Keratinocyte (primary cell): ENCODE results near the gene BCAT1. TPM values are rescaled to one million over a fixed set of nuclear protein-coding genes. Genes with fewer than 3 reads are reported as not detected.

ENCODE experiments used
- DNase-seq: peaks from one replicate; pipeline ENCODE4 v3.0.0-alpha.2; 2011; ENCODE audit warnings: low read depth, missing footprints, low spot score
- FAIRE-seq: peaks from 2 replicates; lab custom pipeline; 2011; peaks lifted over from hg19 to GRCh38; lab: Jason Lieb, UNC
- H2AFZ ChIP-seq: 2 replicates; pipeline ENCODE4 v1.6.0; 2012; ENCODE audit warnings: low read length, control low read depth, inconsistent platforms; ENCODE audit not compliant: control insufficient read depth
- H3K27ac ChIP-seq: 2 replicates; pipeline ENCODE4 v1.5.1; 2011; ENCODE audit warnings: low read length; ENCODE audit not compliant: control insufficient read depth, insufficient read depth
- H3K27me3 ChIP-seq: 3 replicates; pipeline ENCODE4 v1.6.0; 2011; ENCODE audit warnings: low read length; ENCODE audit not compliant: control insufficient read depth, insufficient read depth; ENCODE audit errors: extremely low read depth
- H3K36me3 ChIP-seq, 2 experiments: 2 replicates in 1 of 2; 3 replicates in 1 of 2; pipeline ENCODE4 v1.5.1; 2011; ENCODE audit warnings: low read length in 2 of 2, mild to moderate bottlenecking in 1 of 2; ENCODE audit not compliant: control insufficient read depth in 2 of 2, insufficient read depth in 2 of 2; ENCODE audit errors: extremely low read depth in 1 of 2
- H3K4me1 ChIP-seq: 3 replicates; pipeline ENCODE4 v1.5.1; 2011; ENCODE audit warnings: low read length; ENCODE audit not compliant: control insufficient read depth, insufficient read depth; ENCODE audit errors: extremely low read depth
- H3K4me2 ChIP-seq: 3 replicates; pipeline ENCODE4 v1.6.0; 2011; ENCODE audit warnings: low read depth, low read length; ENCODE audit not compliant: control insufficient read depth, insufficient read depth; ENCODE audit errors: extremely low read depth
- H3K4me3 ChIP-seq, 3 experiments: fragments of 200-600 bp in 1 of 3; sonication (generic) in 1 of 3; 2 replicates in 2 of 3; 3 replicates in 1 of 3; pipeline ENCODE4 v1.5.1; 2011 to 2016; ENCODE audit warnings: low read length in 3 of 3, mild to moderate bottlenecking in 3 of 3, control low read depth in 2 of 3, inconsistent platforms in 1 of 3, low read depth in 1 of 3, mixed read lengths in 1 of 3, mixed run types in 1 of 3, moderate library complexity in 1 of 3; ENCODE audit not compliant: control insufficient read depth in 2 of 3, insufficient read depth in 2 of 3; ENCODE audit errors: extremely low read depth in 1 of 3
- H3K79me2 ChIP-seq: 2 replicates; pipeline ENCODE4 v1.6.0; 2012; ENCODE audit warnings: low read length; ENCODE audit not compliant: control insufficient read depth, insufficient read depth
- H3K9ac ChIP-seq: 3 replicates; pipeline ENCODE4 v1.6.0; 2011; ENCODE audit warnings: low read length; ENCODE audit not compliant: control insufficient read depth, insufficient read depth; ENCODE audit errors: extremely low read depth
- H3K9me1 ChIP-seq: 3 replicates; pipeline ENCODE4 v1.6.0; 2011; ENCODE audit warnings: low read length; ENCODE audit not compliant: control insufficient read depth, insufficient read depth; ENCODE audit errors: extremely low read depth
- H3K9me3 ChIP-seq: 2 replicates; pipeline ENCODE4 v1.5.1; 2012; ENCODE audit warnings: low read depth, low read length; ENCODE audit not compliant: control insufficient read depth
- H4K20me1 ChIP-seq: 3 replicates; pipeline ENCODE4 v1.6.0; 2011; ENCODE audit warnings: low read length; ENCODE audit not compliant: control insufficient read depth, insufficient read depth; ENCODE audit errors: extremely low read depth
- EZH2 ChIP-seq: IDR thresholded peaks from one replicate; pipeline ENCODE4 v1.6.1; 2012; ENCODE audit warnings: inconsistent platforms, mild to moderate bottlenecking, low read length, moderate library complexity
- dilution Hi-C: fragments of 300-500 bp; cut with MboI; formaldehyde crosslinking; loops from one replicate; pipeline ENCODE4 v1.7.0; 2020; ENCODE audit warnings: low sequenced_read_pairs; ENCODE audit not compliant: extremely low pct_ligation_motif_present
- polyA plus RNA-seq, 5 experiments: library from polyadenylated mRNA; depleted of rRNA in 3 of 5; stranded (reverse) in 3 of 5; stranded (forward) in 1 of 5; unstranded in 1 of 5; fragments of >200 nt; gene quantifications; 1 replicate in 1 of 5; 2 replicates in 3 of 5; 3 replicates in 1 of 5; pipeline versions ENCODE4 v1.2.1 to v1.2.3, GENCODE V29; 2011 to 2012; ENCODE audit warnings: missing spikeins in 2 of 5, low read depth in 1 of 5, low replicate concordance in 1 of 5
- TF ChIP-seq, protein P1 (sequence below), 3 experiments: IDR thresholded peaks in 1 of 3; conservative IDR thresholded peaks in 1 of 3; optimal IDR thresholded peaks in 1 of 3; 2 replicates in 2 of 3; 3 replicates in 1 of 3; pipeline versions ENCODE3 to v1.5.1; 2011; ENCODE audit warnings: low read length in 3 of 3, mild to moderate bottlenecking in 3 of 3, moderate library complexity in 2 of 3, control low read depth in 1 of 3, inconsistent platforms in 1 of 3; ENCODE audit not compliant: insufficient read depth in 2 of 3; ENCODE audit errors: extremely low read depth in 1 of 3

BCAT1 gene
- polyA plus RNA-seq, 1 donor (not counting 4 experiments of a cell fraction or from before 2014, with no cell fraction given): 6.5 TPM

GRCh38 chr12:24768415-24768814 lies 180.5 kb downstream of the BCAT1 start:
- no peak for TF ChIP-seq EZH2
- TF ChIP-seq, protein P1, sequence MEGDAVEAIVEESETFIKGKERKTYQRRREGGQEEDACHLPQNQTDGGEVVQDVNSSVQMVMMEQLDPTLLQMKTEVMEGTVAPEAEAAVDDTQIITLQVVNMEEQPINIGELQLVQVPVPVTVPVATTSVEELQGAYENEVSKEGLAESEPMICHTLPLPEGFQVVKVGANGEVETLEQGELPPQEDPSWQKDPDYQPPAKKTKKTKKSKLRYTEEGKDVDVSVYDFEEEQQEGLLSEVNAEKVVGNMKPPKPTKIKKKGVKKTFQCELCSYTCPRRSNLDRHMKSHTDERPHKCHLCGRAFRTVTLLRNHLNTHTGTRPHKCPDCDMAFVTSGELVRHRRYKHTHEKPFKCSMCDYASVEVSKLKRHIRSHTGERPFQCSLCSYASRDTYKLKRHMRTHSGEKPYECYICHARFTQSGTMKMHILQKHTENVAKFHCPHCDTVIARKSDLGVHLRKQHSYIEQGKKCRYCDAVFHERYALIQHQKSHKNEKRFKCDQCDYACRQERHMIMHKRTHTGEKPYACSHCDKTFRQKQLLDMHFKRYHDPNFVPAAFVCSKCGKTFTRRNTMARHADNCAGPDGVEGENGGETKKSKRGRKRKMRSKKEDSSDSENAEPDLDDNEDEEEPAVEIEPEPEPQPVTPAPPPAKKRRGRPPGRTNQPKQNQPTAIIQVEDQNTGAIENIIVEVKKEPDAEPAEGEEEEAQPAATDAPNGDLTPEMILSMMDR (optimal IDR thresholded peaks at IDR 0.05 in 1 of 3, IDR thresholded peaks at IDR 0.05 in 1 of 3, conservative IDR thresholded peaks at IDR 0.05 in 1 of 3; ENCODE audit: extremely low read depth in 1 of 3, insufficient read depth in 2 of 3, low read length in 3 of 3): no peak

DNA sequence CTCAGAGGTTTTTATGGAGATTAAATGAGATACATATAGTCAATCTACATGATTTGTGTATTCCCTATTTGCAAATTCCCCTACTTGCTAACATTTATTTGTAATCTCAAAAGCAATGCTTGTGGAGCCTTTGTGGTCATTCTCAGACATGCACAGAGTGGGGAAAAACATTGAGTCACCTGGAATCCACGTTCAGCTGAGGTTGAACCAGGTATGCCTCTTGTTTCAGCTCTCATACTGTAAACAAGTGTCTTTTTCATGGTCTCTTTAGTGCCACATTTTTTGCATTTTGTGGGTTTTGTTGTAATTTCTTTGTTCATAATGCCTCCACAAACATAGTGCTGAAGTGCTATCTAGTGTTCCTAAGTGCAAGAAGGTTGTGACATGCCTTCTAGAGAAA lies 181.9 kb downstream of the BCAT1 start:
- Histone ChIP-seq H2AFZ (no peak overlapping the region), H3K9me1 (no peaks in the 10 kb centered on the region), H3K36me3 (no peaks in the 10 kb centered on the region), H3K9ac (no peak overlapping the region), H3K27me3 (no peaks in the 10 kb centered on the region), H3K27ac (no peak overlapping the region), H3K79me2 (no peaks in the 10 kb centered on the region), H3K9me3 (no peaks in the 10 kb centered on the region), H4K20me1 (no peaks in the 10 kb centered on the region), H3K4me2 (no peak overlapping the region), H3K4me1 (no peaks in the 10 kb centered on the region), H3K4me3 (no peak overlapping the region)
- DNase-seq: peak; percentile 30
- peak; percentile 64 for FAIRE-seq
- dilution Hi-C loops: no loop called here
- TF ChIP-seq, protein P1 (optimal IDR thresholded peaks at IDR 0.05 in 1 of 3, IDR thresholded peaks at IDR 0.05 in 1 of 3, conservative IDR thresholded peaks at IDR 0.05 in 1 of 3; ENCODE audit: extremely low read depth in 1 of 3, insufficient read depth in 2 of 3, low read length in 3 of 3): no peak
- TF ChIP-seq EZH2: no peak

More at GRCh38 chr12:24768415-24768814, 180.5 kb downstream of the BCAT1 start:
- Histone ChIP-seq H2AFZ (no peak overlapping the region), H3K36me3 (no peaks in the 10 kb centered on the region), H3K4me2 (no peak overlapping the region), H3K27ac (no peak overlapping the region), H3K4me1 (no peaks in the 10 kb centered on the region), H3K9me3 (no peaks in the 10 kb centered on the region), H3K4me3 (no peak overlapping the region), H3K27me3 (no peaks in the 10 kb centered on the region), H3K9me1 (no peaks in the 10 kb centered on the region), H4K20me1 (no peaks in the 10 kb centered on the region), H3K9ac (no peak overlapping the region), H3K79me2 (no peaks in the 10 kb centered on the region)
- dilution Hi-C loops: no loop called here
- DNase-seq (no peak), FAIRE-seq (no peak)
